Measurements from ENCODE around the gene HRH3. TPM values are rescaled to one million over a fixed set of nuclear protein-coding genes. Genes with fewer than 3 reads are reported as not detected.

HRH3 gene
- total RNA-seq, 4 donors from 2014 or later: not detected

DNA sequence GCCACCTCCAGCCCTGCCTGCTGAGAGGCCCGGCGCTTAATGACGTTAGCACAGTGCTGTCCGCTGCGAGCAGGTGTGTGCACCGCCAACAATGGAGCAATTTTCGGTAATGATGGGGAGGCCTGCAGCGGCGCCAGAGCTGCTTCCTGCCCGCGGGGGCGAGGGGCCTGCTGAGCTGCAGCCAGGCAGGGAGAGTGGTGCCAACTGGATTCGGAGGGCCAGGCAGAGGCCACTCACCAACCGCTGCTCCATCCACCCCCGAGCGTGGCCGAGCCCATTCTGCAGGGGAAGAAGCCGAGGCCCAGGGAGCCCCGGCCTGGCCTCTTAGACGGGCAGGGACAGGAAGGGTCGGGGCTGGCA is 9.6 kb downstream of the HRH3 start:
- Histone ChIP-seq H3K27me3 (peaks cover 62% of the 10 kb centered on the region), H3K36me3 (no peaks in the 10 kb centered on the region), H3K9me3 (no peaks in the 10 kb centered on the region), H3K27ac (no peak overlapping the region), H3K4me3 (no peak overlapping the region), H3K4me1 (no peaks in the 10 kb centered on the region)
- 20% methylated on average over 4 of the region's 21 CpGs for WGBS
- no peak for DNase-seq (ENCODE audit: low spot score in 2 of 2)
- TF ChIP-seq POLR2A (IDR thresholded peaks at IDR 0.05): no peak
- TF ChIP-seq, protein P1, sequence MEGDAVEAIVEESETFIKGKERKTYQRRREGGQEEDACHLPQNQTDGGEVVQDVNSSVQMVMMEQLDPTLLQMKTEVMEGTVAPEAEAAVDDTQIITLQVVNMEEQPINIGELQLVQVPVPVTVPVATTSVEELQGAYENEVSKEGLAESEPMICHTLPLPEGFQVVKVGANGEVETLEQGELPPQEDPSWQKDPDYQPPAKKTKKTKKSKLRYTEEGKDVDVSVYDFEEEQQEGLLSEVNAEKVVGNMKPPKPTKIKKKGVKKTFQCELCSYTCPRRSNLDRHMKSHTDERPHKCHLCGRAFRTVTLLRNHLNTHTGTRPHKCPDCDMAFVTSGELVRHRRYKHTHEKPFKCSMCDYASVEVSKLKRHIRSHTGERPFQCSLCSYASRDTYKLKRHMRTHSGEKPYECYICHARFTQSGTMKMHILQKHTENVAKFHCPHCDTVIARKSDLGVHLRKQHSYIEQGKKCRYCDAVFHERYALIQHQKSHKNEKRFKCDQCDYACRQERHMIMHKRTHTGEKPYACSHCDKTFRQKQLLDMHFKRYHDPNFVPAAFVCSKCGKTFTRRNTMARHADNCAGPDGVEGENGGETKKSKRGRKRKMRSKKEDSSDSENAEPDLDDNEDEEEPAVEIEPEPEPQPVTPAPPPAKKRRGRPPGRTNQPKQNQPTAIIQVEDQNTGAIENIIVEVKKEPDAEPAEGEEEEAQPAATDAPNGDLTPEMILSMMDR (IDR thresholded peaks at IDR 0.05): no peak
- TF ChIP-seq POLR2AphosphoS5 (IDR thresholded peaks at IDR 0.05): no peak
- TF ChIP-seq EP300 (IDR thresholded peaks at IDR 0.05): no peak

DNA sequence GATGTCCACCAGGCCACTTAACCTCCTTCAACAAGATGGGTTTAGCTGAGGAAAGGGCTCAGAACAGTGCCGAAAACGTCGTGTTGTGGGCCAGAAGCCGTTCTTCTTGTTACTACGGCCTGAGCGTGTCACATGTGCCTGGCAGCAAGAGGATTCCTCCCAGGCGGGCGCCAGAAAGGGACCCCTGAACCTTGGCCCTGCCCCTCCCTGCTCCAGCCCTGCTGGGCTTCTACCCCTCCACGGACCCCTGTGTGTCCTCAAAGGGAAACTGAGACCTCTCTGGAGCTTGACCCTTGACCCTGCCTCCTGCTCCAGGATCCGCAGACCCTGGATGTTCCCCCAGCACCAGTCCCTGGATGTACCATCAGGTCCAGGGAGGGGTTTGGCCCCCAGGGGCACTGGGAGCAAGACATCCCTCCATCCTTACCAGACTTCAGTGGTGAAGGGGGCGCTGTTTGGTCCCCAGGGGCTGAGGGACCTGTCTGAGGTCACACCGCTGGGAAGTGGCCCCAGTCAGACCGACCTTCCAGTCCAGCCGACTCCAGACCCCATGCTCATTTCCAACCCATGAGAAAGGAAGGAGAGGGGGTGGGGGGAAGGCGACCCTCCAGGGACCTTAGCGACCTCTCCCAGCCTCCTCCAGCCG is 10.1 kb downstream of the HRH3 start:
- TF ChIP-seq POLR2A (IDR thresholded peaks at IDR 0.05) (no peak), EP300 (IDR thresholded peaks at IDR 0.05) (no peak), POLR2AphosphoS5 (IDR thresholded peaks at IDR 0.05) (no peak)
- TF ChIP-seq, protein P1 (IDR thresholded peaks at IDR 0.05): no peak
- Histone ChIP-seq H3K27me3 (peaks cover 57% of the 10 kb centered on the region), H3K4me3 (no peak overlapping the region), H3K27ac (no peak overlapping the region), H3K36me3 (no peaks in the 10 kb centered on the region), H3K4me1 (no peaks in the 10 kb centered on the region), H3K9me3 (no peaks in the 10 kb centered on the region)
- DNase-seq (ENCODE audit: low spot score in 2 of 2): no peak
- 57% methylated on average over 10 of the region's 17 CpGs for WGBS

DNA sequence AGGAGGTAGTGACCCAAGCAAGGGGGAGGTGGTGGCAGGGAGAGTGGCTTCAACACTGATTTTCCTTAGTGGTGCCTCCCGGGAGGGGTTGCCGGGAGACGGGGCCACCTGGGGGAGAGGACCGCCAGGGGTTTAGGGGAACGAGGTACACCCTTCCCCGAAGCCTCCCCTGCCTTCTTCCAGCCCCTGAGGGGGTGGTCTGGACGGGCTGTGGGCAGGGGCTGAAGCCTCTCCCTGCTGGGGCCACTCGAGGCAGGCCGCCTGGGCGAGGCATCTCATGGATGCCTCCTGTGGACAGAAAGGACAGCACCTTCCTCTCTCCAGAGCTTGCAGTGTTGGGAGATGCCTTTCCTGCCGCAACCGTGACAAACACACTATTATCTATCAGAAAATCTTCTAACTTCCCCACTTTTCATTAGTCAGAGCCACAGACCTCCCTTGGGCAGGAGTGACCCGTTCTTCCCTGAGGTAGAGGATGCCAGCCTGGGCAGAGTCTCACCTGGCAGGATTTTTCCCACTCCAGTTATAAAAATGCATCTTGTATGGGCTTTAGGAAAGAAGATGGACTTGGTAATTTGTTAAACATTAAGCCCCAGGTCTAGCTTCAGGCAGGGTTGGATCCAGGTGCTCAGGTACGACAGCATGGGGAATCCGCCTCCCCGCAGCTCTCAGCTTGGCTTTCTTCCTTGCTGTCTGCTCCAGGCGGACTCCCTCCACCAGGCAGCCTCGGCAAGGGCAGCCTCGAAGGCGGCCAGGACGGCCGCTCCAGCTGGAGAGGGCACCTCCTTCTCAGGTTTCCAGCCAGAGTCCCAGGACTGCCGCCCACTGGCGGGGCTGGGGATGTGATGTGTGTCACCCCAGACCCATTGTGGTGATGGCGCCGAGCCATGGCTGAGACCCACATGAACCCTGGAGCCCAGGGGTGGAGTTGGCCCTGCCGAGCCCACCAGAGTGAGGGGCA is 11.0 kb downstream of the HRH3 start:
- Histone ChIP-seq H3K9me3 (no peaks in the 10 kb centered on the region), H3K27me3 (peaks cover 48% of the 10 kb centered on the region), H3K4me1 (no peaks in the 10 kb centered on the region), H3K27ac (no peak overlapping the region), H3K4me3 (no peak overlapping the region), H3K36me3 (no peaks in the 10 kb centered on the region)
- WGBS: 33% methylated on average over 16 of the region's 27 CpGs
- DNase-seq (ENCODE audit: low spot score in 2 of 2): no peak
- TF ChIP-seq, protein P1 (IDR thresholded peaks at IDR 0.05): no peak
- TF ChIP-seq POLR2A (IDR thresholded peaks at IDR 0.05) (no peak), EP300 (IDR thresholded peaks at IDR 0.05) (no peak), POLR2AphosphoS5 (IDR thresholded peaks at IDR 0.05) (no peak)

DNA sequence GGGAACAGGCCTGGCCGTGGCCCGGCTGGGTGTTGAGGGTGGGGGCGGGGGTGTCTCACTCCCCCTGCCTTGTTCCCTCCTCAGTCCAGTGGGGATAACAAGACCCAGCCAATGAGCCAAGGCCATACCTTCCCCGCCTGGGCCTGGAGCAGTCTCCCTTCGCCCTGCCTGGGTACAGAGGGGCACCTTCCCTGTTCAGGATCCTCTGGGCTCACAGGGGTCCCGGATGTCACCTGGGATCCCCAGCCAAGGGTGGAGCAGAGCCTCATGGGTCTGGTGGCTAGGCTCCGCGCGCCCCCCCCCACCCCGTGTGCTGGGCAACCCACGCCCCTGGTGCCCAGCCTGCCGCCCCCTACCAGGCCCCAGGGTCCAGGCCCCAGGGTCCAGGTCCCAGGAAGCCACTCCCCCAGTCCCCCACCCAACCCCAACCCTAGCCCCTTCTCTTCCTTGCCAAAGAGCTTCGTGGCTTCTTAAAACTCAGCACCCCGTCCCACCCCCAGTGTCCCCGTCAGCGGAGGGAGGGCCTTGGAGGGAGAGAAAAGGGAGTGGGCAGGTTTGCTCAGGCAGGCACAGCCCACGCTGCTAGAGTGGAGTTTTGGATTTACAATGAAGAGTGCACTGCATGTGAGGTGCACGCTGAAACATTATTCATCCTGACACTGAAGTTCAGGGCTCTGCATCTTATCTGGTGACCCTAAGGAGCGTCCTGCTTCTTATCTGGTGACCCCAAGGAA is 11.8 kb downstream of the HRH3 start:
- peaks cover 1% of the 10 kb centered on the region for H3K36me3 ChIP-seq
- no peak for TF ChIP-seq EP300 (IDR thresholded peaks at IDR 0.05)
- TF ChIP-seq, protein P1 (IDR thresholded peaks at IDR 0.05): no peak
- no peak for DNase-seq (ENCODE audit: low spot score in 2 of 2)
- H3K9me3 ChIP-seq: no peaks in the 10 kb centered on the region
- no peaks in the 10 kb centered on the region for H3K4me1 ChIP-seq
- H3K27ac ChIP-seq: no peak overlapping the region
- 41% methylated on average over 6 of the region's 19 CpGs for WGBS
- H3K4me3 ChIP-seq: no peak overlapping the region
- peaks cover 43% of the 10 kb centered on the region for H3K27me3 ChIP-seq

DNA sequence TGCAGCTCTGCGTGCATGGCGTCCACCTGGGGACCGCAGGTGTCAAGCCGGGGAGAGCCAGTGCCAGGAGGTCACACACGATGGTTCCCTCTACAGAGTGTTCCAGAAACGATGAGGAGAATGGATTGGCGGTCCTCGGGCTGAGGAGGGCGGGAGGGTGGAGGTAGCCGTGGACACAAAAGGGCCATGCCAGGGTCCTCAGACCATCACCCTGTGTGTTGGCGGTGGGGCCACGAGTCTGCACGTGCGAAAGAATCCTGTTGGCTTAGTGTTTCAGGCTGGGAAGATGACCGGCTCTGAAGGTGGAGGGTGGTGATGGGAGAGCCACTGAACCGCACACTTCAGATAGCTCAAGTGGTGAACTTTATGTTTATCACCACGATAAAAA is 13.7 kb downstream of the HRH3 start:
- no peak for DNase-seq (ENCODE audit: low spot score in 2 of 2)
- no peak overlapping the region for H3K4me3 ChIP-seq
- WGBS: 89% methylated on average over 17 of the region's 17 CpGs

More for the DNA sequence above, 13.7 kb downstream of the HRH3 start:
- Histone ChIP-seq H3K4me1 (no peaks in the 10 kb centered on the region), H3K27ac (no peak overlapping the region), H3K36me3 (peaks cover 20% of the 10 kb centered on the region), H3K27me3 (peaks cover 30% of the 10 kb centered on the region), H3K9me3 (no peaks in the 10 kb centered on the region)
- TF ChIP-seq POLR2A (IDR thresholded peaks at IDR 0.05) (no peak), EP300 (IDR thresholded peaks at IDR 0.05) (no peak), POLR2AphosphoS5 (IDR thresholded peaks at IDR 0.05) (no peak)
- TF ChIP-seq, protein P1 (IDR thresholded peaks at IDR 0.05): no peak

All from suprapubic skin (tissue), 4 donors.